GM06990 (cell line): ENCODE data around the gene ITPRIPL2.

Experiments used
- DNase-seq: peaks from one replicate; pipeline ENCODE4 v3.0.0-alpha.2; 2011; ENCODE audit not compliant: insufficient read length; ENCODE audit errors: extremely low read depth
- H3K27me3 ChIP-seq: replicated peaks from 2 replicates; pipeline ENCODE4 v1.6.0; 2011; ENCODE audit warnings: low read length; ENCODE audit not compliant: control insufficient read depth, insufficient read depth
- H3K36me3 ChIP-seq: 2 replicates; pipeline ENCODE4 v1.5.1; 2011; ENCODE audit warnings: low read length; ENCODE audit not compliant: control insufficient read depth, insufficient read depth
- H3K4me3 ChIP-seq: replicated peaks from 2 replicates; pipeline ENCODE4 v1.5.1; 2011; ENCODE audit warnings: low read depth, mild to moderate bottlenecking, control low read depth, low read length
- CTCF ChIP-seq: IDR thresholded peaks from 2 replicates; pipeline ENCODE4 v1.5.1; 2011; ENCODE audit warnings: low read length, control low read depth, mild to moderate bottlenecking, inconsistent platforms; ENCODE audit not compliant: insufficient read depth, poor library complexity, severe bottlenecking

The ITPRIPL2 gene

GRCh38 chr16:19106625-19107020, 7.1 kb upstream of the ITPRIPL2 start:
- TF ChIP-seq CTCF: no peak
- H3K4me3 ChIP-seq: no peak overlapping the region
- DNase-seq: no peak
- no peaks in the 10 kb centered on the region for H3K36me3 ChIP-seq
- H3K27me3 ChIP-seq: no peaks in the 10 kb centered on the region

DNA sequence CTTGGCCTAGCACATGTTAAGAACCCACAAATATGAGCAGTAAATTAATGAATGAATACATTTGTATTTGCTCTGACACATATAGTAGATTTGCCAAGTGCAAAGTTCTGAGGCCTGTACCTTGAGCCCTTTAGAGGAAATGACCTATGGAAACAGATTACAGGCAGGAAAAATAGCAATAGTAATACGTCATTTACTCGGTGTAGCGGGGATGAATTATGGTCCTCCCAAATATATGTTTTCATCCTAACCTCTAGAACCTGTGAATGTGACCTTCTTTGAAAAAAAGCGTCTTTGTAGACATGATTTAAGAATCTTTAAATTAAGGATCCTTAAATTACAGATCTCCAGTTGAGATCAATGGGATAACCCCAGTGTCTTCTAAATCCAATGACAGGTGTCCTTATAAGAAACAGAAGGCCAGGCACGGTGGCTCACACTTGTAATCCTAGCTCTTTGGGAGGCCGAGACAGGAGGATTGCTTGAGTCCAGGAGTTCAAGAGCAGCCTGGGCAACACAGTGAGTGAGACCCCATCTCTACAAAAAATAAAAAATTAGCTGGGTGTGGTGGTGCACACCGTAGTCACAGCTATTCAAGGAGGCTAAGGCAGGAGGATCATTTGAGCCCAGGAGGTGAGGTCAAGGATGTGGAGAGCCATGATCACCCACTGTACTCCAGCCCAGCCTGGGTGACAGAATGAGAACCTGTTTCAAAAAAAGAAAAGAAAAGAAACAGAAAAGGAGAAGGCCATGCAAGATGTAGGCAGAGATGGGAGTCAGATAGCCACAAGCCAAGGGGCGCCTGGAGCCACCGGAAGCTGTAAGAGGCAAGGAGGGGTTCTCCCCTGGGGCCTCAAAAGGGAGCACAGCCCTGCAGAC, 5.1 kb upstream of the ITPRIPL2 start:
- TF ChIP-seq CTCF: no peak
- Histone ChIP-seq H3K27me3 (no peaks in the 10 kb centered on the region; the same call in 1 of the 2 replicates), H3K4me3 (no peak overlapping the region), H3K36me3 (no peaks in the 10 kb centered on the region)
- DNase-seq: no peak

DNA sequence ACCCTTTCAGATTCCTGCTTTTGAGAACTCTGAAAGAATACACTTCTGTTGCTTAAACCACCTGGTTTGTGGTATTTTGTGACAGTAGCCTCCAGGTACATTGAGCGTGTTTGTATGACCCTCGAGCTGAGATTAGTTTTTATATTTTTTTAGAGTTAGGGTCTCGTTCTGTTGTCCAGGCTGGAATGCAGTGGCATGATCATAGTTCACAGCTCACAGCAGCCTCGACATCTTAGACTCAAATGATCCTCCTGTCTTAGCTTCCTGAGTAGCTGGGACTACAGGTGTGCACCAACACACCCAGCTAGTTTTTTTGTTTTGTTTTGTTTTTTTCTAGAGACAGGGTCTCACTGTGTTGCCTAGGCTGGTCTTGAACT, 4.5 kb upstream of the ITPRIPL2 start:
- no peak for DNase-seq
- TF ChIP-seq CTCF: no peak
- Histone ChIP-seq H3K36me3 (no peaks in the 10 kb centered on the region), H3K27me3 (no peaks in the 10 kb centered on the region; the same call in 1 of the 2 replicates), H3K4me3 (no peak overlapping the region)

- H3K36me3 ChIP-seq: no peaks in the 10 kb centered on the region
- TF ChIP-seq CTCF: no peak
- no peak for DNase-seq
- H3K4me3 ChIP-seq: no peak overlapping the region
- H3K27me3 ChIP-seq: no peaks in the 10 kb centered on the region; the same call in 1 of the 2 replicates
Measured at GRCh38 chr16:19110537-19111360, 3.0 kb upstream of the ITPRIPL2 start.

- DNase-seq: no peak
- Histone ChIP-seq H3K4me3 (no peak overlapping the region), H3K27me3 (no peaks in the 10 kb centered on the region; the same call in 1 of the 2 replicates), H3K36me3 (no peaks in the 10 kb centered on the region)
- no peak for TF ChIP-seq CTCF
Measured at GRCh38 chr16:19112099-19112407, 1.7 kb upstream of the ITPRIPL2 start.
